NCI-H128 (cell line): Measurements from ENCODE around the gene S1PR3.

ENCODE experiments used
- DNase-seq: peaks from one replicate; lab custom pipeline; 2025; ENCODE audit not compliant: unreplicated experiment; lab: John Stamatoyannopoulos, UW

Gene S1PR3

GRCh38 chr9:89008055-89008743 is 16.9 kb downstream of the S1PR3 start:
- no peak for DNase-seq

DNA sequence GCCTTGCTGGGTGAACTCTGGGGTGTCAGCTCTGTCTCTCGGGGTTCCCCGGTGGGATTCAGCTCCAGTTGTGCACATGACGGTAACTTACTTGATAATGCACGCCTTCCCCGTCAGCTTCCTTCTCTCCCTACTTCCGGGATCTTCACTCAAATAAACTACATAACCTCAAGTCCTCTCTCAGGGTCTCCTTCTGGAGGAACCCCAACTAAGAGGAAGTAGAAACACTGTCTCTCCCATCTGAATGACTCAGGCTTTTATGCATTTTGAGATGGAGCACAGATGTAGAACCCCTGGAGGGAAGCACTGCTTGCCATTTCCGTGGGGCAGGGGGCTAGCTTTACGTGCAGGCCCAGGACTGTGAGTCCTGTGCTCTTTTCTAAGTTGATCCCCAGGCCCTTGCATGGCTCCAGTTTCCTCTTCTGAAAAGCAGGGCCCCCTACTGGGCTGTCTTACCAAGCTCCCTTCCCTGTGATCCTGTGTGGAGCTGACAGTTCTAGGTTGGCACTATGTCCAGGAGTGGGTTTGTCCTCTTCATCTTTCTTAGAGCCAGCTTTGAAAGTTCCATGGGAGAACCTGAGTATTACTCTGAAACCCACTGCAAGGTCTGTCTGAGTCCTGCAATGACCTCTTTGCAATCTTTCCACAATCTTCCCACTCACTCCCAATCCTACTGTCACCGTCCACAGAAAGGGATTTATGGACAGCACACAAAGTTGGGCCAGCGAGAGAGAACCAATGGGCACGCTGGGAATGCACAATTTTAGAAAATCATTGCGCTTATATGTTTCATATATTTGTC is 17.7 kb downstream of the S1PR3 start:
- no peak for DNase-seq

DNA sequence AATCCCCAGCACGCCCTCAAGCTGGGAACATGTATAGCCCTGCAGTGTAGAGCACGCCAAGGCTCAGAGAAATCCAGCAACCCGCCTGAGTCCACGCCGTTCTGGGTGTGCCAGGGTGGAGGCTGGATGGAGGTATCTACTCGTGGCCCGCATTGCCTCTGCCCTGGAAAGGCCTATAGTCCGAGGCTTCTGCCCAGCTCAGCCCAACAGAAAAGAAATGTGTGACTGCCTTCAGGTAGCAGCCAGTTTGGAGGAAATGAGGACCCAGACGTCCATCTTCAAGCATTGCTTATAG is 18.2 kb downstream of the S1PR3 start:
- DNase-seq = no peak

- DNase-seq = no peak
These were observed 18.8 kb downstream of the S1PR3 start for GRCh38 chr9:89010056-89010455.

DNA sequence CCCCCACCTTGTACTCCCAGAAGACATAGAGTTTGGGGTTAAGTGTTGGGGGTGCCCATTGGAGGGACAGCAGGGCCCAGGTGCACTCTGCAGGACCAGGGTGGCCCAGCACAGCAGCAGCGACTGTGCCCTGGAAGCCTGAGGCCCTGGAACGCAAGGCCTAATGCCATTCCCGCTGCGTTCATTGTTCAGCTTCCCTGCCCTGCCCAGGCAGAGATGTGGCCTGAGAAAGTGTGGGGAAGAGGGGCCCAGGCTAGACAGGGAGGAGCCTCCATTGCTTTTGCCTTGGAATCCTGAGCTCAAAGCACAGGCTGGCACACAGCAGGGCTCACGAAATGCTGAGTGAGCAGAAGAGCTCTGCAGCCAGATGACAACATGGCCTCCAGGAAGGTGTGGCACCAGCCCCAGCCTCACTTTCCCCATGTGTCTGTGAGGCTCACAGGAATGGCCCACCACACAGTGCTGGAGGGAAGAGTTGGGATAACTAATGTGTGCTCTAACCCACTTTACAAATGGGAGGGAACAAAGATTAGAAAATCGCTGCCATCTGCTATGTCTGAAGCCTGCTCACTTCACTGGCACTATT is 19.4 kb downstream of the S1PR3 start:
- no peak for DNase-seq

- DNase-seq = no peak
These were observed 20.4 kb downstream of the S1PR3 start for GRCh38 chr9:89011683-89012082.

GRCh38 chr9:89012294-89013042 is 21.2 kb downstream of the S1PR3 start:
- DNase-seq = no peak

DNA sequence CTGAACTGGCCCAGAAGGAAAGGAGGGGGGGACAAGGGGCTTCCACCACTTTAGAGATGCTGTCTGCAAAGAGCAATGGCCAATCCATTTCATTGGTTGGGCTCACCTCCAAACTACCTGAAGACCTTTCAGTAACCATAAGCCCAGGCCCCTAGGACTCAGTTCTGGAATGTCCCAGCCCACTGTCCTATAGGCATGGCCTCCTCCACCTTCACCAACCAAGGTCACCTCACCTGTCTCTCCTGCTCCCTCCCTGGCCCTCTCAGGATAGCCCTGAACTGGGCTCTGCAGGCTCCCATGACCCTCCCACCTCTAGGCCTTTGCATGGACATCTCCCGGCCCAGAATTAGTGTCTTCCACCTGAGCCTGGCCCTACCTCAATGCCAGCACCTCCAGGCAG is 22.4 kb downstream of the S1PR3 start:
- DNase-seq = no peak

DNA sequence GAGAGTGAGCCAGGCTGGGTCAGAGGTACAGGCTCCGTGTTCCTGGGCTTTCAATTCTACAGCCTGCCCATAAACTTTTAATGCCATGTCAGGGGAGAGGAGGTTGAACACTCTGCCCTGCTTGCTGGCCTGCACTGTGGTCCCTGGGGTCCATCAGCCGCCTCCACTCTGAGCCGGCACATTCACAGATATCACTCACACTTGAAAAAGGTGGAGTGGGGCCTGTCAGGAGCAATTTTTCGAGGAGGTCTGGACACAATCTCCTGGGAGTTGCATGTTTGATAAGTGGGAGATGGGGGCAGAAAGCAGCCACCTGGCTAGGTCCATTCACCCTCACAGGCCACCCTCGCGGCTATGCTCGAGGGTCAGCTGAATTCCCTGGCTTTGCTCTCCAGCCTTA is 22.9 kb downstream of the S1PR3 start:
- no peak for DNase-seq

GRCh38 chr9:89015336-89015735 is 24.1 kb downstream of the S1PR3 start:
- DNase-seq = no peak

- DNase-seq = no peak
These were observed 29.5 kb downstream of the S1PR3 start for GRCh38 chr9:89020754-89021153.

GRCh38 chr9:89021154-89021803 is 30.0 kb downstream of the S1PR3 start:
- DNase-seq = no peak

GRCh38 chr9:89022001-89022759 is 30.9 kb downstream of the S1PR3 start:
- no peak for DNase-seq

DNA sequence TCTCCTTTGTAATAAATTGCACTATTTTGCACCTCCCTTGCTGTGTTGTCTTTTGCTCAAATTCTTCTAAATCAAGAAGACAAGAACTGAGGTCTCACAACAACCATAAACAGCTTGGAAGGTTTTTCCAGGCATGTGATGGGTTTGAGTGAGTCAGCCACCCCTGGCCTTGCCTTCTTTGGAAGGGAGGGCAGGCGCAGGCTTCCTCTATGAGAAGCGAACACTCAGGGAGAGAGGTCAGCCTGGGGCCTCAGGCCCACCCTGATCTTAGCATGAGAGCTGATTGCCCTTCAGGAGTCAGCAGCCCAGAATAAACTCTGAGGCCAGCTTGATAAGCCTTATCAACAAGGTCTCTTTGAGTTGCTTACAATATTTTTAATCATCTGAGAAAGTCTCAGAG is 31.6 kb downstream of the S1PR3 start:
- no peak for DNase-seq

DNA sequence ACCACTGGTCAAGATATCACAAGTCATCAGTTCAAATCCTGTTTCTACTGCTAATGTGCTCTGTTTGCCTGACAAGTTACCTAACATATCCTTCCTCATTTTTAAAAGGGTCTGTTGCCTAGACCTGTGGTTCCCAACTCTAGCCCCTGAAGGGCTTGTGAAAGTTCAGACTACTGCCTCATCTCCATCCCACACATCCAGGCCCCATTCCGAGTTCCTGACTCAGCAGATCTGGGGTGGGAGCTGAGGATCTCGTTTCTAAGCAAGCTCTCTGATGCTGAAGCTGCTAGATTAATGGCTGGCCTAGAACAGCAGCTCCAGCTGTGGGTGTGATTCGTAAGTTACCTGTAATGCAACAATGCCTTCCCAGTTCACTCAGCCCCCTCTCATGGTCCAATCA is 32.5 kb downstream of the S1PR3 start:
- no peak for DNase-seq

DNA sequence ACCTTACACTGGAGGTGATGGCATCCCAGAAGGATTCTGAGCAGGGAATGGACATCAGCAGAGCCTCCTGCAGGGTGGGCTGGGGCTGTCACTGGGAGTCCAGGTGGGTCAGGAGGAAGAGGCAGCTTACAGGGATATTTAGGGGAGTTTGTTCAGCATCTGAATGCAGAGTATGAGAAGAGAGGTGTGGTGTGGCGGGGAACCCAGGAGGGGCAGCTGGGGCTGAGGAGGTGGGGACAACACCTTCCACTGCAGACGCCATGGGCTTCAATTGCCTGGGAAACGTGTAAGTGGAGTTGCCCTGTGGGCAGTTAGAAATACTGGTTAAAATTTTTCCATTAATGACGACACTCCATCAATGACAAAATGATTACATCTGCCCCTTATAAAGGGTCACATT is 33.5 kb downstream of the S1PR3 start:
- no peak for DNase-seq

GRCh38 chr9:89025553-89025952 is 34.3 kb downstream of the S1PR3 start:
- no peak for DNase-seq

DNA sequence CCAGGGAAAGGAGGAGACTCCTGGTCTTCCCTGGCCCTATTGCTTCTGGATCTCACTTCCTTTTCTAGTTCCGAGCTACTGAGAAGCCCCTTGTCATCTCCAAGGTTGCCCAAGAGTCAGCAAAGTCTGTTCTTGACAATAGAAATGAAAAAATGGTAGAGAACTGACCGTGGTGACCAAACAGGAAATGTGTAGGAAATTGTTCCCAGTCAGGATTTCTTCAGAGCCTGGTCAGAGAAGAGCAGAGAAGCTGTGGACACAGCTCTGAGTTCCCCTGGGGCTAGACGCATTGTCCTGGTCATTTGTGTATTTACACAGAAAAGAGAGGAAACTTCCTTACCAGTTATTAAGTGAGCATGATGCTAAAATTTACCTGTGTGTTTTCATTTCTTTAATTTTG is 35.6 kb downstream of the S1PR3 start:
- DNase-seq = no peak

- no peak for DNase-seq
These were observed 38.5 kb downstream of the S1PR3 start for GRCh38 chr9:89029788-89030187.

- DNase-seq = no peak
These were observed 40.9 kb downstream of the S1PR3 start for GRCh38 chr9:89032173-89032572.

- no peak for DNase-seq
These were observed 41.4 kb downstream of the S1PR3 start for GRCh38 chr9:89032661-89033060.
